Measurements from ENCODE around the gene TRRAP. TPM values are rescaled to one million over a fixed set of nuclear protein-coding genes. Genes with fewer than 3 reads are reported as not detected.

Gene TRRAP
- total and polyA plus RNA-seq, 4 donors = 4.3 to 22.7 (median 10.1) TPM

GRCh38 chr7:98985406-98985805, 107.1 kb downstream of the TRRAP start:
- Histone ChIP-seq H3K27me3 (ENCODE audit: control insufficient read depth in 4 of 4, insufficient read depth in 4 of 4, low read length in 3 of 4) (no peaks in the 10 kb centered on the region), H3K27ac (ENCODE audit: low read depth in 1 of 2, low read length in 2 of 2) (no peak overlapping the region), H3K4me3 (ENCODE audit: low read depth in 1 of 3, low read length in 3 of 3) (no peak overlapping the region), H3K9me3 (ENCODE audit: control insufficient read depth in 4 of 4, low read length in 3 of 4) (peaks cover 0 to 4% (median 0%) of the 10 kb centered on the region in 4 donors), H3K4me1 (ENCODE audit: control insufficient read depth in 4 of 4, insufficient read depth in 4 of 4, low read length in 3 of 4) (no peaks in the 10 kb centered on the region), H3K9ac (ENCODE audit: low read depth in 1 of 2, low read length in 2 of 2) (no peak overlapping the region), H3K36me3 (ENCODE audit: control insufficient read depth in 4 of 4, insufficient read depth in 3 of 4, low read depth in 1 of 4, low read length in 3 of 4) (peaks cover 14 to 81% (median 70%) of the 10 kb centered on the region in 4 donors)
- 68% methylated on average over 4 of the region's 4 CpGs for WGBS
- DNase-seq (ENCODE audit: low spot score) = no peak
- no peak for TF ChIP-seq EGR1 (IDR thresholded peaks at IDR 0.05; ENCODE audit: low read depth in 2 of 2)
- TF ChIP-seq ZBTB33 (IDR thresholded peaks at IDR 0.05) = no peak
- no peak for TF ChIP-seq SP1 (IDR thresholded peaks at IDR 0.05)
- TF ChIP-seq CTCF (IDR thresholded peaks at IDR 0.05; ENCODE audit: low read depth, low read length, missing input control) = no peak
- TF ChIP-seq ATF3 (IDR thresholded peaks at IDR 0.05) = no peak
- TF ChIP-seq REST (IDR thresholded peaks at IDR 0.05) = no peak
- TF ChIP-seq JUND (IDR thresholded peaks at IDR 0.05) = no peak
- TF ChIP-seq MAX (IDR thresholded peaks at IDR 0.05) = no peak
- no peak for TF ChIP-seq HNF4A (conservative IDR thresholded peaks at IDR 0.05)
- TF ChIP-seq RAD21 (IDR thresholded peaks at IDR 0.05) = no peak
- TF ChIP-seq GABPA (IDR thresholded peaks at IDR 0.05 in 1 of 2, conservative IDR thresholded peaks at IDR 0.05 in 1 of 2) = no peak
- TF ChIP-seq FOXA1 (IDR thresholded peaks at IDR 0.05) = no peak
- no peak for TF ChIP-seq RXRA (IDR thresholded peaks at IDR 0.05)
- no peak for TF ChIP-seq NR2F2 (IDR thresholded peaks at IDR 0.05)
- TF ChIP-seq FOXA2 (IDR thresholded peaks at IDR 0.05) = no peak
- TF ChIP-seq TAF1 (conservative IDR thresholded peaks at IDR 0.05) = no peak
- no peak for TF ChIP-seq HNF4G (IDR thresholded peaks at IDR 0.05)

GRCh38 chr7:98985945-98986344, 107.6 kb downstream of the TRRAP start:
- peaks cover 12 to 80% (median 71%) of the 10 kb centered on the region in 4 donors for H3K36me3 ChIP-seq (ENCODE audit: control insufficient read depth in 4 of 4, insufficient read depth in 3 of 4, low read depth in 1 of 4, low read length in 3 of 4)
- H3K4me1 ChIP-seq (ENCODE audit: control insufficient read depth in 4 of 4, insufficient read depth in 4 of 4, low read length in 3 of 4) = no peaks in the 10 kb centered on the region
- no peaks in the 10 kb centered on the region for H3K27me3 ChIP-seq (ENCODE audit: control insufficient read depth in 4 of 4, insufficient read depth in 4 of 4, low read length in 3 of 4)
- H3K9me3 ChIP-seq (ENCODE audit: control insufficient read depth in 4 of 4, low read length in 3 of 4) = peaks cover 0 to 4% (median 0%) of the 10 kb centered on the region in 4 donors
- H3K27ac ChIP-seq (ENCODE audit: low read depth in 1 of 2, low read length in 2 of 2) = no peak overlapping the region
- H3K9ac ChIP-seq (ENCODE audit: low read depth in 1 of 2, low read length in 2 of 2) = no peak overlapping the region
- H3K4me3 ChIP-seq (ENCODE audit: low read depth in 1 of 3, low read length in 3 of 3) = no peak overlapping the region
- no peak for DNase-seq (ENCODE audit: low spot score)
- TF ChIP-seq YY1 (IDR thresholded peaks at IDR 0.05) (no peak), NR2F2 (IDR thresholded peaks at IDR 0.05) (no peak), FOXA2 (IDR thresholded peaks at IDR 0.05) (no peak), TAF1 (conservative IDR thresholded peaks at IDR 0.05) (no peak), REST (IDR thresholded peaks at IDR 0.05) (no peak), CTCF (IDR thresholded peaks at IDR 0.05; ENCODE audit: low read depth, low read length, missing input control) (no peak), HNF4G (IDR thresholded peaks at IDR 0.05) (no peak), FOXA1 (IDR thresholded peaks at IDR 0.05) (no peak), SP1 (IDR thresholded peaks at IDR 0.05) (no peak), ATF3 (IDR thresholded peaks at IDR 0.05) (no peak), JUND (IDR thresholded peaks at IDR 0.05) (no peak), RAD21 (IDR thresholded peaks at IDR 0.05) (no peak)
